OCI-LY1 (cell line): Measurements from ENCODE around the gene CD3E.

ENCODE experiments used
- H2AFZ ChIP-seq: fragments of 200-600 bp; sonication (generic), shearing (Covaris generic); 2 replicates; pipeline ENCODE4 v1.6.0; 2014; ENCODE audit warnings: antibody characterized with exemption, mild to moderate bottlenecking, low read length
- H3F3A ChIP-seq: fragments of 200-600 bp; sonication (generic), shearing (Covaris generic); 2 replicates; pipeline ENCODE4 v1.6.0; 2014; ENCODE audit warnings: mild to moderate bottlenecking, antibody characterized with exemption, low read length, moderate library complexity; ENCODE audit not compliant: insufficient read depth
- H3K27ac ChIP-seq: fragments of 200-600 bp; sonication (generic); 2 replicates; pipeline ENCODE4 v1.5.1; 2014; ENCODE audit warnings: low read length, mixed run types, mild to moderate bottlenecking, low read depth; ENCODE audit not compliant: poor library complexity, severe bottlenecking
- H3K27me3 ChIP-seq: fragments of 200-600 bp; sonication (generic); 2 replicates; pipeline ENCODE4 v1.6.0; 2014; ENCODE audit warnings: antibody characterized with exemption, mild to moderate bottlenecking, low read length, moderate library complexity; ENCODE audit not compliant: insufficient read depth
- H3K36me3 ChIP-seq: fragments of 200-600 bp; sonication (generic); 2 replicates; pipeline ENCODE4 v1.6.1; 2014; ENCODE audit warnings: mild to moderate bottlenecking, antibody characterized with exemption, low read length, moderate library complexity, mixed read lengths; ENCODE audit not compliant: insufficient read depth
- H3K4me1 ChIP-seq: fragments of 200-600 bp; sonication (generic); 2 replicates; pipeline ENCODE4 v1.5.1; 2014; ENCODE audit warnings: mild to moderate bottlenecking, low read length, moderate library complexity; ENCODE audit not compliant: insufficient read depth, severe bottlenecking
- H3K4me2 ChIP-seq: fragments of 200-600 bp; sonication (generic), shearing (Covaris generic); 2 replicates; pipeline ENCODE4 v1.6.1; 2014; ENCODE audit warnings: low read length
- H3K4me3 ChIP-seq: fragments of 200-600 bp; sonication (generic); 2 replicates; pipeline ENCODE4 v1.5.1; 2014; ENCODE audit warnings: low read length, low read depth, mild to moderate bottlenecking, mixed read lengths; ENCODE audit not compliant: poor library complexity, severe bottlenecking
- H3K79me2 ChIP-seq: fragments of 200-600 bp; shearing (Covaris generic); 2 replicates; pipeline ENCODE4 v1.6.1; 2016; ENCODE audit warnings: mixed run types, low read length, mixed read lengths; ENCODE audit not compliant: insufficient read depth
- H3K9ac ChIP-seq: fragments of 200-600 bp; sonication (generic), shearing (Covaris generic); 2 replicates; pipeline ENCODE4 v1.6.1; 2014; ENCODE audit warnings: mild to moderate bottlenecking, low read length, mixed read lengths
- H3K9me2 ChIP-seq: fragments of 200-600 bp; sonication (generic), shearing (Covaris generic); 2 replicates; pipeline ENCODE4 v1.6.1; 2014; ENCODE audit warnings: low read depth, mild to moderate bottlenecking, low read length, mixed read lengths
- H3K9me3 ChIP-seq: fragments of 200-600 bp; shearing (Covaris generic); 2 replicates; pipeline ENCODE4 v1.6.1; 2014; ENCODE audit warnings: low read length, mixed read lengths
- H4K20me1 ChIP-seq: fragments of 200-600 bp; sonication (generic), shearing (Covaris generic); 2 replicates; pipeline ENCODE4 v1.6.0; 2016; ENCODE audit warnings: mild to moderate bottlenecking, low read length; ENCODE audit not compliant: insufficient read depth
- EZH2 ChIP-seq: fragments of 200-600 bp; sonication (generic), shearing (Covaris generic); IDR thresholded peaks from 2 replicates; pipeline ENCODE4 v1.8.0; 2017; ENCODE audit warnings: borderline replicate concordance, mixed run types, mild to moderate bottlenecking, antibody characterized with exemption, low read length, moderate library complexity, mixed read lengths
- TF ChIP-seq, protein P1 (sequence below): fragments of 200-600 bp; sonication (generic), shearing (Covaris generic); IDR thresholded peaks from 2 replicates; pipeline ENCODE4 v1.5.1; 2017; ENCODE audit warnings: mild to moderate bottlenecking, antibody characterized with exemption, low read length, moderate library complexity, mixed read lengths

Gene CD3E

DNA sequence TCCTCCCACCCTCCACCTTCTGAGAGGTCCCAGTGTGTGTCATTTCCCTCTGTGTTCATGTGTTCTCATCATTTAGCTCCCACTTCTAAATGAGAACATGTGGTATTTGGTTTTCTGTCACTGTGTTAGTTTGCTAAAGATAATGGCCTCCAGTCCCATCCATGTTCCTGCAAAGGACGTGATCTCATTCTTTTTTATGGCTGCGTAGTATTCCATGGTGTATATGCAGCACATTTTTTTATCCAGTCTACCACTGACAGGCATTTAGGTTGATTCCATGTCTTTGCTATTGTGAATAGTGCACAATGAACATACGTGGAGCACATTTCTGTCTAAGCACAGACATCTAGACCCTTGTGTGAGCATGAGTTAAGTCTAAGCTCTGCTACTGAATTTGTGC is 5.7 kb downstream of the CD3E start:
- no peak overlapping the region for H3K27ac ChIP-seq
- no peaks in the 10 kb centered on the region for H3F3A ChIP-seq
- H3K4me2 ChIP-seq: no peak overlapping the region
- no peak overlapping the region for H3K4me3 ChIP-seq
- no peak overlapping the region for H2AFZ ChIP-seq
- H3K36me3 ChIP-seq: no peaks in the 10 kb centered on the region; the same call in 1 of the 2 replicates
- H3K9me2 ChIP-seq: no peaks in the 10 kb centered on the region
- H3K9ac ChIP-seq: no peak overlapping the region
- no peaks in the 10 kb centered on the region for H3K9me3 ChIP-seq
- H3K79me2 ChIP-seq: no peaks in the 10 kb centered on the region
- H3K27me3 ChIP-seq: no peaks in the 10 kb centered on the region
- peaks cover 26% of the 10 kb centered on the region for H3K4me1 ChIP-seq
- no peak for TF ChIP-seq EZH2
- TF ChIP-seq, protein P1, sequence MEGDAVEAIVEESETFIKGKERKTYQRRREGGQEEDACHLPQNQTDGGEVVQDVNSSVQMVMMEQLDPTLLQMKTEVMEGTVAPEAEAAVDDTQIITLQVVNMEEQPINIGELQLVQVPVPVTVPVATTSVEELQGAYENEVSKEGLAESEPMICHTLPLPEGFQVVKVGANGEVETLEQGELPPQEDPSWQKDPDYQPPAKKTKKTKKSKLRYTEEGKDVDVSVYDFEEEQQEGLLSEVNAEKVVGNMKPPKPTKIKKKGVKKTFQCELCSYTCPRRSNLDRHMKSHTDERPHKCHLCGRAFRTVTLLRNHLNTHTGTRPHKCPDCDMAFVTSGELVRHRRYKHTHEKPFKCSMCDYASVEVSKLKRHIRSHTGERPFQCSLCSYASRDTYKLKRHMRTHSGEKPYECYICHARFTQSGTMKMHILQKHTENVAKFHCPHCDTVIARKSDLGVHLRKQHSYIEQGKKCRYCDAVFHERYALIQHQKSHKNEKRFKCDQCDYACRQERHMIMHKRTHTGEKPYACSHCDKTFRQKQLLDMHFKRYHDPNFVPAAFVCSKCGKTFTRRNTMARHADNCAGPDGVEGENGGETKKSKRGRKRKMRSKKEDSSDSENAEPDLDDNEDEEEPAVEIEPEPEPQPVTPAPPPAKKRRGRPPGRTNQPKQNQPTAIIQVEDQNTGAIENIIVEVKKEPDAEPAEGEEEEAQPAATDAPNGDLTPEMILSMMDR: no peak
- no peaks in the 10 kb centered on the region for H4K20me1 ChIP-seq

DNA sequence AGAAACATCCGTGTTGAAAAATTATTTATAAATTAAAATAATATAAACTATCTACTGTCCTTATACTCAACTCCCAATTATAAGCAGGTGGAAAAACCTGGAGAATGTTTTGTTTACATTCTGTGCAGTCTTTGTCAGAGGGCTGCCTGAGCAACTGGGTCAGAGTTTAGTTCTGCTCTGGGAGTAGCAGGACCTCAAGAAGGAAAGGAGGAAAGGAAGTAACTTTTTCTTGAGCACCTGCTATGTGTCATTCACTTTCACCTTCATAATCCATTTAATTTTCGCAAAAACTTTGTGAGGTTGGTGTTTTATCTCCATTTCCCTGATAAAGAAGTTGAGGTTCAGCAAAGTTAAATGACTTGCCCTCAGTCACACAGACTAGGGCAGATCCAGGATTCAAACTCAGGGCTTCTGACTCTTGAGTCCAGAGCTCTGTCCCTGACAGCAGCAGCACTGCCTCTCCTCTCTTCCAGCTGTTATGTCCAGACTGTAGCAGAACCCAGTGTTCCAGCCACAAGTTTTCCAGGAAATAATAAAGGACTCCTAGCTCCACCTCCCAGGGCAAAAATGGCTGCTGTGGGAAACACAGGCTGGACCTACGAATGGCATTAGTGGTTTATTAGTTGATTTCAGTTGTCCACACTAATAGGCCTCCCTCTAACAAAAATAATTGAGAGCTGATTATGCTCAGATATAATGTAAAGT is 6.4 kb downstream of the CD3E start:
- H3F3A ChIP-seq: no peaks in the 10 kb centered on the region
- H3K36me3 ChIP-seq: no peaks in the 10 kb centered on the region; the same call in 1 of the 2 replicates
- TF ChIP-seq, protein P1: no peak
- no peak for TF ChIP-seq EZH2
- no peaks in the 10 kb centered on the region for H3K9me3 ChIP-seq
- no peak overlapping the region for H3K4me2 ChIP-seq
- no peak overlapping the region for H3K27ac ChIP-seq
- H3K4me3 ChIP-seq: no peak overlapping the region
- no peak overlapping the region for H2AFZ ChIP-seq
- no peak overlapping the region for H3K9ac ChIP-seq
- H3K9me2 ChIP-seq: no peaks in the 10 kb centered on the region
- H3K79me2 ChIP-seq: no peaks in the 10 kb centered on the region
- H3K27me3 ChIP-seq: no peaks in the 10 kb centered on the region
- peaks cover 26% of the 10 kb centered on the region for H3K4me1 ChIP-seq
- H4K20me1 ChIP-seq: no peaks in the 10 kb centered on the region

DNA sequence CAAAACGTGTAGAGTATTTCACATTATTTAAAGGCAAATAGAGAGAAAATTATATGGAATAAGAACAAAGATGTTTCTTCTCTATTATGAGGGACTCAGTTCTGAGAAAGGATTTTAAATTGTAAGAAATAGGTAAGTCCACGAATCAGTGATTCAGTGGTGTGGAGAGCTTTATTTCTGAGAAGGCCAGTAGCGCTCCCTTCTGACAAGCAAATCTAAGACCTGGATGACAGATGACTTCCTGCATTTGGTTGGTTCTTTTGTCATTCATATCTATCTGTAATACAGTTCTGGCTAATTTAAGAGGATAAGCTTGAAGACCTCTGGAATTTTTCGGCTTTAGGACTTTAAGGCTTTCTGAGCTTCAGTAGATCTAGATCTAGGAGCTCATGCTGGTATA is 7.0 kb downstream of the CD3E start:
- no peak overlapping the region for H3K4me2 ChIP-seq
- H3K4me1 ChIP-seq: peaks cover 31% of the 10 kb centered on the region
- no peaks in the 10 kb centered on the region for H3K79me2 ChIP-seq
- H3F3A ChIP-seq: no peaks in the 10 kb centered on the region
- H3K36me3 ChIP-seq: no peaks in the 10 kb centered on the region; the same call in 1 of the 2 replicates
- no peaks in the 10 kb centered on the region for H4K20me1 ChIP-seq
- no peaks in the 10 kb centered on the region for H3K9me3 ChIP-seq
- H3K4me3 ChIP-seq: no peak overlapping the region
- no peaks in the 10 kb centered on the region for H3K9me2 ChIP-seq
- H3K27me3 ChIP-seq: no peaks in the 10 kb centered on the region
- no peak overlapping the region for H3K9ac ChIP-seq
- no peak overlapping the region for H2AFZ ChIP-seq
- no peak for TF ChIP-seq EZH2
- TF ChIP-seq, protein P1: peak; percentile 9; the same call in 1 of the 2 replicates
- H3K27ac ChIP-seq: no peak overlapping the region
